H1 (cell line): ENCODE results near the gene MELK. TPM values are rescaled to one million over a fixed set of nuclear protein-coding genes. Genes with fewer than 3 reads are reported as not detected.

Source experiments
- CTCF ChIA-PET: fragments of 300-600 bp; sonication (Branson Sonifier 250); formaldehyde crosslinking; loops from one replicate; lab custom pipeline; 2021; ENCODE audit not compliant: partially characterized antibody; lab: Charles Lee
- POLR2A ChIA-PET: fragments of 300-600 bp; sonication (Branson Sonifier 250); formaldehyde crosslinking; loops from one replicate; lab custom pipeline; 2021; ENCODE audit warnings: inconsistent platforms; ENCODE audit not compliant: partially characterized antibody; lab: Charles Lee
- DNase-seq, 2 experiments: peaks; one replicate each; pipeline versions ENCODE4 v3.0.0 to v3.0.0-alpha.2; 2010 to 2022; ENCODE audit warnings: low spot score in 2 of 2, low read depth in 1 of 2, mixed read lengths in 1 of 2
- FAIRE-seq: peaks from 2 replicates; lab custom pipeline; 2011; peaks lifted over from hg19 to GRCh38; lab: Jason Lieb, UNC
- H2AFZ ChIP-seq: 2 replicates; pipeline ENCODE4 v1.8.1; 2012; ENCODE audit warnings: low read length, inconsistent platforms
- H2AK5ac ChIP-seq: 2 replicates; pipeline ENCODE4 v1.6.1; 2013; ENCODE audit warnings: low read depth, low read length
- H2BK120ac ChIP-seq: replicated peaks from 2 replicates; pipeline ENCODE3; 2013; ENCODE audit warnings: low read depth, low read length, inconsistent platforms
- H2BK12ac ChIP-seq: 2 replicates; pipeline ENCODE4 v1.6.1; 2013; ENCODE audit warnings: low read depth, low read length
- H2BK15ac ChIP-seq: 2 replicates; pipeline ENCODE4 v1.6.1; 2013; ENCODE audit warnings: low read length
- H2BK20ac ChIP-seq: 2 replicates; pipeline ENCODE4 v1.6.1; 2013; ENCODE audit warnings: low read length
- H2BK5ac ChIP-seq: 2 replicates; pipeline ENCODE4 v1.6.1; 2013; ENCODE audit warnings: low read depth, low read length
- H3K14ac ChIP-seq: 2 replicates; pipeline ENCODE4 v1.6.1; 2013; ENCODE audit warnings: inconsistent platforms; ENCODE audit not compliant: insufficient read length
- H3K18ac ChIP-seq: 2 replicates; pipeline ENCODE4 v1.6.1; 2013; ENCODE audit warnings: low read length; ENCODE audit errors: extremely low read depth
- H3K23ac ChIP-seq: 2 replicates; pipeline ENCODE4 v1.6.1; 2013; ENCODE audit warnings: inconsistent platforms; ENCODE audit not compliant: insufficient read length
- H3K23me2 ChIP-seq: 2 replicates; pipeline ENCODE4 v1.6.1; 2013; ENCODE audit warnings: low read depth, low read length
- H3K27ac ChIP-seq: 2 replicates; pipeline ENCODE4 v1.6.1; 2011; ENCODE audit warnings: low read depth, low read length, inconsistent platforms
- H3K27me3 ChIP-seq, 4 experiments: replicated peaks in 1 of 4; 1 replicate in 1 of 4; 2 replicates in 3 of 4; pipeline versions ENCODE4 v1.6.1 to v1.8.1; 2011 to 2013; ENCODE audit warnings: low read length in 3 of 4, mild to moderate bottlenecking in 3 of 4, inconsistent platforms in 2 of 4, mixed read lengths in 2 of 4, moderate library complexity in 1 of 4; ENCODE audit not compliant: control insufficient read depth in 3 of 4, insufficient read depth in 3 of 4; ENCODE audit errors: extremely low read depth in 1 of 4
- H3K36me3 ChIP-seq, 4 experiments: 2 replicates each; pipeline versions ENCODE4 v1.6.1 to v1.8.1; 2011 to 2013; ENCODE audit warnings: mild to moderate bottlenecking in 4 of 4, low read length in 3 of 4, moderate library complexity in 2 of 4, control low read depth in 1 of 4, inconsistent platforms in 1 of 4; ENCODE audit not compliant: insufficient read depth in 4 of 4, control insufficient read depth in 2 of 4
- H3K4ac ChIP-seq: replicated peaks from 2 replicates; pipeline ENCODE3; 2013; ENCODE audit warnings: low read length, low read depth, mixed read lengths, inconsistent platforms; ENCODE audit not compliant: insufficient read length
- H3K4me1 ChIP-seq, 4 experiments: replicated peaks in 1 of 4; 1 replicate in 1 of 4; 2 replicates in 3 of 4; pipeline versions ENCODE4 v1.6.1 to v1.8.1; 2011 to 2013; ENCODE audit warnings: low read length in 3 of 4, inconsistent platforms in 2 of 4, mixed read lengths in 1 of 4; ENCODE audit not compliant: insufficient read depth in 4 of 4, control insufficient read depth in 3 of 4
- H3K4me2 ChIP-seq, 2 experiments: 2 replicates each; pipeline versions ENCODE4 v1.6.1 to v1.8.1; 2011 to 2013; ENCODE audit warnings: low read depth in 2 of 2, low read length in 2 of 2, control low read depth in 1 of 2, inconsistent platforms in 1 of 2, mild to moderate bottlenecking in 1 of 2; ENCODE audit not compliant: insufficient read depth in 1 of 2
- H3K4me3 ChIP-seq, 4 experiments: fragments of 200-600, 300-600 bp in 1 of 4; sonication (generic), shearing (Covaris generic), sonication (Bioruptor Twin) in 1 of 4; 2 replicates each; pipeline versions ENCODE4 v1.5.1 to v1.8.1; 2011 to 2016; ENCODE audit warnings: low read length in 4 of 4, low read depth in 3 of 4, control low read depth in 2 of 4, inconsistent platforms in 2 of 4, mild to moderate bottlenecking in 2 of 4, mixed read lengths in 1 of 4, moderate library complexity in 1 of 4; ENCODE audit not compliant: insufficient read depth in 2 of 4; ENCODE audit errors: extremely low read depth in 1 of 4
- H3K56ac ChIP-seq: replicated peaks from 2 replicates; pipeline ENCODE3; 2013; ENCODE audit warnings: low read depth, mild to moderate bottlenecking, mixed read lengths, low read length, inconsistent platforms; ENCODE audit not compliant: insufficient read length
- H3K79me1 ChIP-seq: 2 replicates; pipeline ENCODE4 v1.6.1; 2013; ENCODE audit warnings: low read depth, low read length, control low read depth
- H3K79me2 ChIP-seq, 2 experiments: 2 replicates each; pipeline versions ENCODE4 v1.6.1 to v1.8.1; 2012 to 2013; ENCODE audit warnings: low read length in 2 of 2, mild to moderate bottlenecking in 2 of 2, inconsistent platforms in 1 of 2; ENCODE audit not compliant: insufficient read depth in 2 of 2, control insufficient read depth in 1 of 2
- H3K9ac ChIP-seq, 4 experiments: replicated peaks in 1 of 4; 1 replicate in 1 of 4; 2 replicates in 3 of 4; pipeline versions ENCODE4 v1.6.1 to v1.8.1; 2011 to 2013; ENCODE audit warnings: low read depth in 3 of 4, low read length in 3 of 4, control low read depth in 2 of 4, mild to moderate bottlenecking in 2 of 4, moderate library complexity in 2 of 4, inconsistent platforms in 1 of 4; ENCODE audit errors: extremely low read depth in 1 of 4
- H3K9me3 ChIP-seq, 2 experiments: 2 replicates each; pipeline versions ENCODE4 v1.6.1 to v1.8.1; 2012 to 2013; ENCODE audit warnings: mild to moderate bottlenecking in 2 of 2, moderate library complexity in 2 of 2, control low read depth in 1 of 2, inconsistent platforms in 1 of 2, low read depth in 1 of 2, low read length in 1 of 2, mixed read lengths in 1 of 2; ENCODE audit not compliant: insufficient read depth in 2 of 2
- H4K20me1 ChIP-seq, 2 experiments: replicated peaks in 1 of 2; 2 replicates each; pipeline versions ENCODE3 to v1.8.1; 2011 to 2013; ENCODE audit warnings: inconsistent platforms in 2 of 2, low read length in 2 of 2, mild to moderate bottlenecking in 1 of 2; ENCODE audit not compliant: insufficient read depth in 2 of 2, control insufficient read depth in 1 of 2
- H4K5ac ChIP-seq: 2 replicates; pipeline ENCODE4 v1.6.1; 2013; ENCODE audit warnings: low read length, low read depth, mixed read lengths, inconsistent platforms; ENCODE audit not compliant: insufficient read length
- H4K8ac ChIP-seq: 2 replicates; pipeline ENCODE4 v1.8.0; 2013; ENCODE audit warnings: mild to moderate bottlenecking, moderate library complexity, low read length, inconsistent platforms; ENCODE audit not compliant: insufficient read depth; ENCODE audit errors: extremely low read depth
- H4K91ac ChIP-seq: replicated peaks from 2 replicates; pipeline ENCODE3; 2013; ENCODE audit warnings: low read length, mixed read lengths, inconsistent platforms; ENCODE audit not compliant: insufficient read length
- ATF3 ChIP-seq: IDR thresholded peaks from 2 replicates; pipeline ENCODE4 v1.6.1; 2011; ENCODE audit warnings: low read depth, mild to moderate bottlenecking, low read length; ENCODE audit not compliant: insufficient read depth
- GABPA ChIP-seq: IDR thresholded peaks from 2 replicates; pipeline ENCODE4 v1.6.1; 2011; ENCODE audit warnings: mild to moderate bottlenecking, low read length, moderate library complexity, borderline replicate concordance; ENCODE audit not compliant: insufficient read depth
- HDAC2 ChIP-seq, 2 experiments: fragments of 300-600 bp in 1 of 2; sonication (generic) in 1 of 2; IDR thresholded peaks; 2 replicates each; pipeline ENCODE4 v1.6.1; 2011 to 2012; ENCODE audit warnings: low read depth in 2 of 2, low read length in 2 of 2, mild to moderate bottlenecking in 2 of 2, moderate library complexity in 2 of 2, borderline replicate concordance in 1 of 2, inconsistent platforms in 1 of 2
- KDM1A ChIP-seq: fragments of 200-600, 300-600 bp; sonication (generic); IDR thresholded peaks from 2 replicates; pipeline ENCODE4 v1.7.1; 2016; ENCODE audit warnings: mild to moderate bottlenecking, low read length, borderline replicate concordance
- RBBP5 ChIP-seq: IDR thresholded peaks from 2 replicates; pipeline ENCODE4 v1.7.1; 2012; ENCODE audit warnings: low read depth, mild to moderate bottlenecking, inconsistent platforms, low read length, moderate library complexity, borderline replicate concordance
- RNF2 ChIP-seq: fragments of 200-900, 300-1000 bp; sonication (generic); IDR thresholded peaks from 2 replicates; pipeline ENCODE4 v1.7.1; 2016; ENCODE audit warnings: borderline replicate concordance, low read depth, mild to moderate bottlenecking, antibody characterized with exemption, low read length; ENCODE audit not compliant: poor library complexity, severe bottlenecking; ENCODE audit errors: missing control alignments
- SAP30 ChIP-seq: fragments of 300-600 bp; sonication (generic); IDR thresholded peaks from 2 replicates; pipeline ENCODE4 v1.7.1; 2012; ENCODE audit warnings: low read length, moderate library complexity, mild to moderate bottlenecking, inconsistent platforms; ENCODE audit not compliant: insufficient read depth, insufficient replicate concordance
- SP1 ChIP-seq: IDR thresholded peaks from 2 replicates; pipeline ENCODE4 v1.6.1; 2011; ENCODE audit warnings: low read depth, low read length
- TCF12 ChIP-seq: IDR thresholded peaks from 2 replicates; pipeline ENCODE4 v1.6.1; 2011; ENCODE audit warnings: low read depth, mild to moderate bottlenecking, low read length
- TEAD4 ChIP-seq: IDR thresholded peaks from 2 replicates; pipeline ENCODE4 v1.6.1; 2012; ENCODE audit warnings: low read depth, low read length, inconsistent platforms, mixed read lengths
- WGBS, 2 experiments: shearing (Covaris generic) in 1 of 2; methylation state at CpG; one replicate each; pipeline versions ENCODE4 v1.1.6 to v1.1.7; 2013 to 2015; ENCODE audit warnings: low lambda C conversion rate in 2 of 2, mixed read lengths in 2 of 2, inconsistent platforms in 1 of 2, low coverage in 1 of 2, missing lambda C conversion rate in 1 of 2; ENCODE audit not compliant: insufficient replicate concordance in 2 of 2, insufficient coverage in 1 of 2, insufficient read length in 1 of 2; ENCODE audit errors: extremely low coverage in 1 of 2, missing lambda C conversion rate in 1 of 2; 5-methylcytosine and 5-hydroxymethylcytosine counted together
- polyA plus RNA-seq, 7 experiments: library from polyadenylated mRNA; depleted of rRNA in 3 of 7; stranded (reverse) in 5 of 7; unstranded in 2 of 7; fragments of >200 nt in 5 of 7; fragments of 200-250 nt in 2 of 7; gene quantifications; 1 replicate in 5 of 7; 2 replicates in 1 of 7; 4 replicates in 1 of 7; pipeline versions ENCODE4 v1.2.1 to v1.2.3, GENCODE V29; 2011 to 2013; ENCODE audit warnings: missing spikeins in 2 of 7, mixed read lengths in 2 of 7
- total RNA-seq: library from RNA; stranded (reverse); fragmentation: NEBNext Ultra II Directional; extraction: Animal tissue kit (Norgen Biotek cat#: 25700); gene quantifications from 2 replicates; pipeline ENCODE4 v1.2.1, GENCODE V29; 2021
- TF ChIP-seq, protein P1 (sequence below): IDR thresholded peaks from 2 replicates; pipeline ENCODE4 v1.6.1; 2012; ENCODE audit warnings: low read length, inconsistent platforms

MELK gene
- total and polyA plus RNA-seq, 2 of the 8 experiments (the other 6 are each of a cell fraction or from before 2014, with no cell fraction given), result 26.2 to 53.1 TPM

- Histone ChIP-seq H3K23ac (no peak overlapping the region), H2AK5ac (no peak overlapping the region), H3K23me2 (no peaks in the 10 kb centered on the region), H2BK5ac (no peak overlapping the region), H2BK20ac (no peak overlapping the region), H3K4ac (no peak overlapping the region), H3K79me2 (no peaks in the 10 kb centered on the region), H3K27me3 (no peaks in the 10 kb centered on the region), H3K4me3 (no peak overlapping the region), H3K4me1 (no peaks in the 10 kb centered on the region), H3K4me2 (no peak overlapping the region), H3K18ac (no peak overlapping the region), H2BK12ac (no peak overlapping the region), H3K9ac (no peak overlapping the region), H3K79me1 (no peaks in the 10 kb centered on the region), H3K56ac (no peak overlapping the region), H4K91ac (no peak overlapping the region), H4K8ac (no peak overlapping the region), H3K36me3 (peaks cover 0 to 15% (median 8%) of the 10 kb centered on the region in 4 experiments), H3K27ac (no peak overlapping the region), H3K9me3 (no peaks in the 10 kb centered on the region), H4K20me1 (peaks cover 0 to 2% of the 10 kb centered on the region in 2 experiments), H3K14ac (no peak overlapping the region), H2AFZ (no peak overlapping the region), H2BK15ac (no peak overlapping the region), H2BK120ac (no peak overlapping the region), H4K5ac (no peak overlapping the region)
- DNase-seq (no peak), FAIRE-seq (no peak)
- WGBS, 2 experiments, result 92% methylated on average over 6 of the region's 6 CpGs; no CpG with 5 or more reads in 1 of the 2 experiments
- ChIA-PET POLR2A (no interaction called here), CTCF (interaction anchor here (0.8 to 0.9 kb wide), 3 partner anchors 18 to 69 kb away, joined by 3 to 4 read pairs (median 3); no protein-coding TSS in a partner anchor)
- no peak for TF ChIP-seq RNF2
- no peak for TF ChIP-seq KDM1A
- TF ChIP-seq TCF12, result no peak
- no peak for TF ChIP-seq HDAC2 (IDR thresholded peaks at IDR 0.05; ENCODE audit: borderline replicate concordance in 1 of 2, low read depth in 2 of 2, low read length in 2 of 2)
- TF ChIP-seq SAP30, result no peak
- TF ChIP-seq ATF3, result no peak
- TF ChIP-seq, protein P1, sequence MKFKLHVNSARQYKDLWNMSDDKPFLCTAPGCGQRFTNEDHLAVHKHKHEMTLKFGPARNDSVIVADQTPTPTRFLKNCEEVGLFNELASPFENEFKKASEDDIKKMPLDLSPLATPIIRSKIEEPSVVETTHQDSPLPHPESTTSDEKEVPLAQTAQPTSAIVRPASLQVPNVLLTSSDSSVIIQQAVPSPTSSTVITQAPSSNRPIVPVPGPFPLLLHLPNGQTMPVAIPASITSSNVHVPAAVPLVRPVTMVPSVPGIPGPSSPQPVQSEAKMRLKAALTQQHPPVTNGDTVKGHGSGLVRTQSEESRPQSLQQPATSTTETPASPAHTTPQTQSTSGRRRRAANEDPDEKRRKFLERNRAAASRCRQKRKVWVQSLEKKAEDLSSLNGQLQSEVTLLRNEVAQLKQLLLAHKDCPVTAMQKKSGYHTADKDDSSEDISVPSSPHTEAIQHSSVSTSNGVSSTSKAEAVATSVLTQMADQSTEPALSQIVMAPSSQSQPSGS, result no peak
- no peak for TF ChIP-seq RBBP5
- TF ChIP-seq GABPA, result no peak
- no peak for TF ChIP-seq TEAD4
- no peak for TF ChIP-seq SP1
Observed at GRCh38 chr9:36659500-36659899, 86.8 kb downstream of the MELK start.
